Jurkat, Clone E6-1 (cell line): ENCODE data around the gene MAGEC2. TPM values are rescaled to one million over a fixed set of nuclear protein-coding genes. Genes with fewer than 3 reads are reported as not detected.

Experiments
- DNase-seq: peaks from one replicate; pipeline ENCODE4 v3.0.0-alpha.2; 2011; ENCODE audit warnings: low read depth, low spot score
- H3K4me3 ChIP-seq: 2 replicates; pipeline ENCODE4 v1.5.1; 2011; ENCODE audit warnings: mild to moderate bottlenecking, low read length, control low read depth, moderate library complexity
- polyA plus RNA-seq: library from polyadenylated mRNA; unstranded; fragments of >200 nt; gene quantifications from one replicate; pipeline ENCODE4 v1.2.1, GENCODE V29; 2012; ENCODE audit warnings: missing spikeins; ENCODE audit not compliant: insufficient read length, insufficient read depth

The MAGEC2 gene
- not detected for polyA plus RNA-seq

- no peak for DNase-seq
- H3K4me3 ChIP-seq: no peak within 1 kb of the TSS
Observed at GRCh38 chrX:142204522-142205433, at the start of gene MAGEC2. Gene MAGEC2 (minus strand): TSS chrX:142205290. CDS start chrX:142203987, 1,303 bp downstream.

GRCh38 chrX:142251680-142252079 lies 46.6 kb upstream of the MAGEC2 start:
- no peak for DNase-seq
- H3K4me3 ChIP-seq: no peak overlapping the region

- no peak overlapping the region for H3K4me3 ChIP-seq
- no peak for DNase-seq
Observed at GRCh38 chrX:142251202-142251601, 46.1 kb upstream of the MAGEC2 start.

- no peak overlapping the region for H3K4me3 ChIP-seq
- no peak for DNase-seq
Observed at GRCh38 chrX:142250502-142250901, 45.4 kb upstream of the MAGEC2 start.

- no peak for DNase-seq
- H3K4me3 ChIP-seq: no peak overlapping the region
Observed at GRCh38 chrX:142249721-142250120, 44.6 kb upstream of the MAGEC2 start.

GRCh38 chrX:142244568-142244967 lies 39.5 kb upstream of the MAGEC2 start:
- no peak overlapping the region for H3K4me3 ChIP-seq
- no peak for DNase-seq

GRCh38 chrX:142238536-142238935 lies 33.4 kb upstream of the MAGEC2 start:
- DNase-seq: no peak
- no peak overlapping the region for H3K4me3 ChIP-seq

GRCh38 chrX:142233400-142233799 lies 28.3 kb upstream of the MAGEC2 start:
- H3K4me3 ChIP-seq: no peak overlapping the region
- DNase-seq: peak; percentile 53

GRCh38 chrX:142214081-142214480 lies 9.0 kb upstream of the MAGEC2 start:
- DNase-seq: no peak
- no peak overlapping the region for H3K4me3 ChIP-seq

- DNase-seq: no peak
- H3K4me3 ChIP-seq: no peak overlapping the region
Observed at GRCh38 chrX:142201113-142201512, 4.0 kb downstream of the MAGEC2 start.

GRCh38 chrX:142186103-142186502 lies 19.0 kb downstream of the MAGEC2 start:
- DNase-seq: no peak
- H3K4me3 ChIP-seq: no peak overlapping the region

- no peak overlapping the region for H3K4me3 ChIP-seq
- DNase-seq: no peak
Observed at GRCh38 chrX:142184756-142185602, 20.1 kb downstream of the MAGEC2 start.

- DNase-seq: no peak
- H3K4me3 ChIP-seq: no peak overlapping the region
Observed at GRCh38 chrX:142156567-142156966, 48.5 kb downstream of the MAGEC2 start.
